Measurements from ENCODE around the gene ACAP2.

Gene ACAP2

DNA sequence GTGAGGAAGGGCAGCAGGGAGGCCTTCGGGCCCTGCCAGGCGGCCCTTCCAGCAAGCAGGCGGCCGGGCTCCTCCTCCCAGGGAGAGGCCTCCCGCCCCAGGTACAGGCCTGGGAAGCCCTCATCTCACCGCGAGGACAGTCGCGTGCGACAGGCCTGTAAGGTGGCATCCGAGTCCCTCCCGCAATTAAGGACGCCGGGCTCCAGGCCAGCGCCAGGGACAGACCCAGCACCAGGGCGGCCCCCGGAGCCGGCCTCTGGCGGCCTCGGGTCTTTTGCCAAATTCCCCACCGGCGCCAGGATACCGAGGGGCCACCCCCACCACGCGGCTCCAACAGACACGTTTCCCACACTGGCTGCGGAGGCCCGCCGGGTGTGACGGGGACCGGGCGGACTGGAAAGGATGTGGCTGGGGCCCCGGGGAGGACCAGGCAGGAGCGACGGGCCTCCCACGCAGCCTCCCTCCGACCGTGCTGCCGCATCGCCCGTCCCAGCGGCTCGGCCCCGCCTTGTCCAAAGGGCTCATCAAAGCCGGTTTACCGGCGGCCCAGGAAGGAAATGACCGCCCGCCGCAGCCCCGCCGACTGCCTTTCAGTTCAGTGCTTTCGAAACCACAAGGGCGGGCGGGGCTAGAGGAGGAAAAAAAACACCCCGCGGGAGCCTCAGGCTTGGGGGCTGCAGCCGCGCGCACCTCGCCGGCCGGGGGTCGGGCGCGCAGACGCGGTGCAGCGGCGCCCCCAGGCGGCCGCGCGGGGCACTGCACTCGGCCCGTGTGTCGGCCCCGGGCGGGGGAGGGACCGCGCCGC is 183.1 kb downstream of the ACAP2 start:
- peak; percentile 90 for DNase-seq (ENCODE audit: low read depth)

- no peak for DNase-seq (ENCODE audit: low read depth)
These were observed 183.7 kb downstream of the ACAP2 start for GRCh38 chr3:195259154-195259474.

- no peak for DNase-seq (ENCODE audit: low read depth)
These were observed 184.2 kb downstream of the ACAP2 start for GRCh38 chr3:195258449-195259153.

- no peak for DNase-seq (ENCODE audit: low read depth)
These were observed 185.1 kb downstream of the ACAP2 start for GRCh38 chr3:195257454-195258448.

DNA sequence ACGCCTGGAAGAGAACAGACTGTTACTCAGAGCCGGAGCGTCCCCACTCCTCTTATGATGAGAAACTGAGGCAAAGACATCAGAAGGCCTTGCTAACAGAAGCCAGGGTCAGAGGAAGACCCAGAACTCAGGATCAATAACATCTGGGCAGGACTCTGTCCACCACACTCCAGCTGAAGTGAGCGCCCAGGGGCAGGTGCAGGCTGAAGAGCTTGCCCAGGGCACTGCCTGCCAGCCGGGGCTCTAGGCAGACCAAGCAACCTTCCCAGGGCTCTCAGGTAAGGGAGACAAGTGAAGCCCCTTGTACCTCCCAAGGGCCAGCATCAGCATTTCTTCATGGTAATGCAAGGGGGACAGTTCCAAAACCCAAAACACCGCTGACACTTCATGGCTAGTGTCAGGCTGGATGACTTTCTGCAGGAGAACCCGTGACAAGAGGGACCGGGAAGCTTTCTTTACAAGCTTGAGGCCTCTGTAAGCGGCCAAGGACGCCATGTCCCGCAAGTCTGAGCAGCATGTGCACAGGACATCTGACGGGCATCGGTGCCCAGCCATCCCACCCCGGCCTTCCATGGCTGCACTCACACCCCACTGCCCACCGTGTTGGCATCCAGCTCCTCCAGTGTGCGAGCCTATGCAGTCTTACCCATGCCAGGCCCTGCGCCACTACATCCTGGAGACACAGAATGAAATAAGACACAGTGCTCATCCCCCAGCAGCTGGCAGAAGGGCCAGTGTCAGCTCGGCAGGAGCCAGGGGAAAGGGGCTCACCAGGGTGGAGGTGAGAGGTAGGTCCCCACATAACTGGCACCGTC is 186.0 kb downstream of the ACAP2 start:
- no peak for DNase-seq (ENCODE audit: low read depth)

- no peak for DNase-seq (ENCODE audit: low read depth)
These were observed 187.0 kb downstream of the ACAP2 start for GRCh38 chr3:195255571-195256501.

GRCh38 chr3:195255176-195255500 is 187.7 kb downstream of the ACAP2 start:
- no peak for DNase-seq (ENCODE audit: low read depth)

GRCh38 chr3:195254454-195255175 is 188.2 kb downstream of the ACAP2 start:
- no peak for DNase-seq (ENCODE audit: low read depth)

GRCh38 chr3:195253923-195254432 is 188.8 kb downstream of the ACAP2 start:
- no peak for DNase-seq (ENCODE audit: low read depth)

GRCh38 chr3:195251336-195252065 is 191.3 kb downstream of the ACAP2 start:
- DNase-seq (ENCODE audit: low read depth), result no peak

DNA sequence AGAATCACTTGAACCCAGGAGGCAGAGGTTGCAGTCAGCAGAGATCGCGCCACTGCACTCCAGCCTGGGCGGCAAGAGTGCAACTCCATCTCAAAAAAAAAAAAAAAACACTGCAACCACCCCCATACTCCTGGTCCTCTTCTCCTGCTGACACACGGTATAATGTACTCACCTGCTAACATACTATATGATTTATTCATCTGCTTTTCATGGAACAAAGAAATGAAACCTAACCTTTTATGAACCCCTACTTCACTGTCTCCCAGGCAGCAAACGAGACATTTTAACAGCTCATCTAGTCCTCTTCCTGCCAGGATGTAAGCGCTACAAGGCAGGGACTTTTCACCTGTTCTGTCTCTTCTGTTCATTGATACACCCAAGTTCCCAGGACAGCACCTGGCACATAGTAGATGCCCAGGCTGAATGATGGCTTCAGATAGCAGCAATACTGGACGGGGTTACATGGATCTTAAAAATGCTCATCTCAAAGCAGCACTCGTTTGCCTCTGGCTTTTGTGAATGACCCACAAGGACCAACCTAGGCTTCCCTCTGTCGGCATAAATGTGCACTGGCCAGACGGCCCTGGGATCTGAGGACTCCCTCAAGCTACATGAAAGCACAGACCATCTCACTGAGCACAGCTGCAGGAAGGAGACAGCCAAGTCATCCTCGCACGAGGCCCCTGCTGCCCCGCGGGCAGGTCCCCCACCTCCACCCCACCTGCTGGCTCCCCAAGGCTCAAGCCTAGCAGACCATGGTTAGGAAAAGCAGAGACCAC is 192.2 kb downstream of the ACAP2 start:
- DNase-seq (ENCODE audit: low read depth), result no peak

DNA sequence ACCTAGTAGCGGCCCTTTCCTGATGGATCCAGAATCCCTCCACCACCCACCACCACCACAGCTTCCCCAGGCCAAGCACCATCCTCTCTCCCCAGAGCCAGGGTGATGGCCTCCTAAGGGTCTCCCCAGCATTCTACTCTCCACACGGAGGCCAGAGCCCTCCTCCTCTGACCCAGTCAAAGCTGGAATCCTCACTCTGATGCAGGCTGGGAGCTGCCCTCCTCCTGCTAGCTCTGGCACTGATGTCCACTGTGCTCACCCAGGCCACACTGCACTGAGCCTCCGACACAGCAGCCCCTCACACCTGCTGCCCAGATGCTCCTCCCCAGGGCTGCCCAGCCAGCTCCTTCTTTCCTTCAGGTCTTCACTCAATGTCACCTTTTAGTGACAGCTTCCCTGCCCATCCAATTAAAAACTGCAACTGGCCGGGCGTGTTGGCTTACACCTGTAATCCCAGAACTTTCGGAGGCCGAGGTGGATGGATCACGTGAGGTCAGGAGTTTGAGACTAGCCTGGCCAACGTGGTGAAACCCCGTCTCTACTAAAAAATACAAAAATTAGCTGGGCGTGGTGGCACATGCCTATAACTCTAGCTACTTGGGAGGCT is 192.9 kb downstream of the ACAP2 start:
- DNase-seq (ENCODE audit: low read depth), result no peak

- no peak for DNase-seq (ENCODE audit: low read depth)
These were observed 193.6 kb downstream of the ACAP2 start for GRCh38 chr3:195249057-195249770.

DNA sequence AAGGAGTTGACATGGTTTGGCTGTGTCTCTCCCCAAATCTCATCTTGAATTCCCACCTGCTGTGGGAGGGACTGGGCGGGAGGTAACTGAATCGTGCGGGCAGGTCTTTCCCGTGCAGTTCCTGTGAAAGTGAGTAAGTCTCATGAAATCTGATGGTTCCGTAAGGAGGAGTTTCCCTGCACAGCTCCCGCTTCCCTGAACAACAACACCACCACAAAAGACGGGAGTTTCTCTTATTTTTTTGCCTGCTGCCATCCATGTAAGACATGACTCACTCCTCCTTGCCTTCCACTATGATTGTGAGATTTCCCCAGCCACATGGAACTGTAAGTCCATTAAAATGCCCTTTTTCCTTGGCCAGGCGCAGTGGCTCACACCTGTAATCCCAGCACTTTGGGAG is 194.5 kb downstream of the ACAP2 start:
- no peak for DNase-seq (ENCODE audit: low read depth)

DNA sequence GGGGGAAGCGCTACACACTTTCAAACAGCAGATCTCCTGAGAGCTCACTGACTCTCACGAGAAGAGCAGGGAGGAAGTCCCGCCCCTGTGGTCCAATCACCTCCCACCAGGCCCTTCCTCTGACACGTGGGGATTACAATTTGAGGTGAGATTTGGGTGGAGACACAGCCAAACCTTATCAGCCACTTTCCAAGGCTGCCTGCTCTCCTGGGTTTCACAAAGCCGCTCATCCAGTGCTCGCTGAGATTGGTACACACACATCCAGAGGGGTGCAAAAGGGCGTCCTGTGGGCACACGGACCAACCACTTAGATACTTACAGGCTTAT is 195.0 kb downstream of the ACAP2 start:
- no peak for DNase-seq (ENCODE audit: low read depth)

DNA sequence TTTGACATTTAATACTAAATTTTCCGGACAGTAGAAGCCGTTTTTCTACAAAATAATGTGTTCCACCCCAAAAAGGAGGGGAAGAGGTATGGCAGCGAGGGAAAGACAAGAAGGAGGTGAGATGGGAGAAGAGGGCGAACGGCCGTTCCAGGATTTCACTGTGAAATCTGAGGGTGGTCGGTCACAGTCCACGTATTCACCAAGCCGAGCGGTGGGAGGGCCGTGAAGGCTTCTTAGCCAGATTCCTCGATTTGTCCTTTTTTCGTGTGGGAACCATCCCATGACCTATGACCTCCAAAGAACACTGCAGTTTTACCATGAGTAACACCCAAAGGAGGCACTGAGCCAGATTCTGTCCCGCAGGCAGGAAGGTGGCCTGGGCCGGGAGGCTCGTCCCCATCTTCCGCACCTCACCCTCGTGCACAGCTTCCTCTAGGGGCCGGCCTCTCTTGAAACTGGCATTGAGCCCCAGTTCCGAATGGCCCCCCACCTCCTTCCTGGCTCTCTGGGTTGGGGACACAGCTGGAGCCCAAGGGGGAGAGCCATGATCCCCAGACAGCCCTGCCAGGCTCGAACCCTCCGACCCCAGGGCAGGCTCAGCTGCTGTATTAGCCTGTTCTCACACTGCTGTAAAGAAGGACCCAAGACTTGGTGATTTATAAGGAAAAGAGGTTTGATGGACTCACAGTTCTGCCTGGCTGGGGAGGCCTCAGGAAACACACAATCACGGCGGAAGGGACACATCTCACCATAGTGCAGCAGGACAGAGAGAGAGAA is 195.5 kb downstream of the ACAP2 start:
- DNase-seq (ENCODE audit: low read depth), result no peak

Measured in stimulated activated CD8-positive, alpha-beta memory T cell treated with anti-CD3 and anti-CD28 coated beads, Interleukin-4, amount 100 ng/mL, for 24 hours (primary cell).